NT2/D1 (cell line): ENCODE measurements around the gene NUDC.
A peak's percentile ranks its signal among the peaks of the same experiment; 100 is the strongest.

Experiments
- DNase-seq: peaks from one replicate; pipeline ENCODE4 v3.0.0-alpha.2; 2011; ENCODE audit warnings: low read depth, low spot score
- H3K27me3 ChIP-seq: 2 replicates; pipeline ENCODE4 v1.6.0; 2011; ENCODE audit warnings: mild to moderate bottlenecking; ENCODE audit not compliant: insufficient read length, insufficient read depth
- H3K36me3 ChIP-seq: 2 replicates; pipeline ENCODE4 v1.6.1; 2011; ENCODE audit warnings: mild to moderate bottlenecking, low read length, mixed read lengths; ENCODE audit not compliant: insufficient read depth, insufficient read length
- H3K4me1 ChIP-seq: 2 replicates; pipeline ENCODE4 v1.5.1; 2011; ENCODE audit not compliant: insufficient read depth, insufficient read length
- H3K4me3 ChIP-seq: 2 replicates; pipeline ENCODE4 v1.5.1; 2011; ENCODE audit warnings: low read depth; ENCODE audit not compliant: insufficient read length
- H3K9ac ChIP-seq: 2 replicates; pipeline ENCODE4 v1.6.0; 2011; ENCODE audit warnings: low read depth; ENCODE audit not compliant: insufficient read length
- H3K9me3 ChIP-seq: 2 replicates; pipeline ENCODE4 v1.5.1; 2011; ENCODE audit warnings: mild to moderate bottlenecking, low read length; ENCODE audit not compliant: insufficient read depth
- SUZ12 ChIP-seq: IDR thresholded peaks from 2 replicates; pipeline ENCODE4 v1.6.1; 2011; ENCODE audit not compliant: insufficient read length, insufficient read depth; ENCODE audit errors: extremely low read depth
- YY1 ChIP-seq: IDR thresholded peaks from 2 replicates; pipeline ENCODE4 v1.6.1; 2011; ENCODE audit not compliant: insufficient read length, insufficient read depth
- ZNF274 ChIP-seq: IDR thresholded peaks from 2 replicates; pipeline ENCODE4 v1.6.1; 2011; ENCODE audit warnings: mild to moderate bottlenecking, low read depth, low read length

NUDC gene

DNA sequence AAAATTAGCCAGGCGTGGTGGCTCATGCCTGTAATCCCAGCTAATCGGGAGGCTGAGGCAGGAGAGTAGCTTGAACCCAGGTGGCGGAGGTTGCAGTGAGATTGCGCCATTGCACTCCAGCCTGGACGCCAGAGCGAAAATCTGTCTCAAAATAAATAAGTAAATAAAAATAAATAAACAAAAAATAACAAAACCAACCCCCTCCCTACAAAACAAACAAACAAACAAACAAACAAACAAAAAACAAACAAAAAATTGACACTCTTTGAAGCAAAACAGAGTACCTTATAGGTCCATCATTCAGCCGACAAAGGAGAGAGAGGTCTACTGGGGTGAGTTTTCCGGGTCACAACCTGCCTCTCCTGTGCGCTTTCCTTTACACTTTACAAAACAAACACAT, 44.1 kb downstream of the NUDC start:
- TF ChIP-seq SUZ12 = no peak
- no peak for TF ChIP-seq ZNF274
- TF ChIP-seq YY1 = no peak
- no peak overlapping the region for H3K9ac ChIP-seq
- no peaks in the 10 kb centered on the region for H3K9me3 ChIP-seq
- peaks cover 3% of the 10 kb centered on the region for H3K4me1 ChIP-seq
- H3K27me3 ChIP-seq = peaks cover 21% of the 10 kb centered on the region
- no peak overlapping the region for H3K4me3 ChIP-seq
- H3K36me3 ChIP-seq = no peaks in the 10 kb centered on the region
- DNase-seq = no peak

- no peak overlapping the region for H3K9ac ChIP-seq
- no peak overlapping the region for H3K4me3 ChIP-seq
- H3K9me3 ChIP-seq = no peaks in the 10 kb centered on the region
- no peaks in the 10 kb centered on the region for H3K27me3 ChIP-seq
- peaks cover 15% of the 10 kb centered on the region for H3K4me1 ChIP-seq
- H3K36me3 ChIP-seq = no peaks in the 10 kb centered on the region
- no peak for TF ChIP-seq ZNF274
- TF ChIP-seq YY1 = no peak
- TF ChIP-seq SUZ12 = no peak
- DNase-seq = no peak
These were observed 49.3 kb downstream of the NUDC start for GRCh38 chr1:26970810-26971209.

DNA sequence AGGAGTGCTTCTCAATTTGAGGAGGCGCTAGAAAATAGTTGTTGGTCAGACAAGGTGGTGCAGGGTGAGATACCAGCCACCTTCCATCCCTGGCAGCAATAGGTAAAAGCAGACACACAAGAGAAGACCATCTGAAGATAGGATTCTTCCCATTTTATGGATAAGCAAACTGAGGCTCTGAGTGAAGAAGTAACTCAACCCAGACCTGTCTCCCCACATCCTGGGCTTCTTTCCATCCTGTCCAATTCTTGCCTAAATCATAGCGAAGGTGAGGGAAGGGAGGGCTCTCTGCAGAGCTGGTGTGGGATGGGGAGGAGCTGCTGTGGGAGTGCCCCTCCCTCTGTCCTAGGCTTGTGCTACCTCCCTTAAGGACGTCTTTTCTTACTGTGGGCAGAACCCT, 50.0 kb downstream of the NUDC start:
- Histone ChIP-seq H3K9me3 (no peaks in the 10 kb centered on the region), H3K9ac (no peak overlapping the region), H3K4me1 (peaks cover 15% of the 10 kb centered on the region), H3K4me3 (no peak overlapping the region), H3K27me3 (no peaks in the 10 kb centered on the region), H3K36me3 (no peaks in the 10 kb centered on the region)
- DNase-seq = no peak
- TF ChIP-seq SUZ12 (no peak), ZNF274 (no peak), YY1 (no peak)

DNA sequence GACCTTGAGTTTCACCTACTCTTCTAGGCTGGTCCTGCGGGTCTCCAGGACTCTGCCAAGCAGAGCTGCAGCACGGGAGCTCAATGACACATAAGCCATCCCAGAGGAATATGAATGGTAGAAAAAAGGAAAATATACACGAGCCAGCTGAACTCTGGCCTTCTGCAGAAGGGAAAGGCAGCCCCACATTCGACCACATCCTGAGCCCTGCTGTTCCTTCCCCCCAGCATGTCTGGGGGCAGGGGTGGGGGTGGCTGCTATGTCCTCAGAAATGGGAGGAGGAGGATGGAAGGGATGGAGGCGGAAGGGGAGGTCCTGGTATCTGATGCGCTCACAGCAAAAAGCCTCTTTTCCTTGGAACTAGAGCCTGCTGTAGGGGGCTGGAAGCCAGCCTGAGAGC, 50.8 kb downstream of the NUDC start:
- no peak overlapping the region for H3K4me3 ChIP-seq
- H3K36me3 ChIP-seq = no peaks in the 10 kb centered on the region
- DNase-seq = no peak
- no peaks in the 10 kb centered on the region for H3K27me3 ChIP-seq
- H3K4me1 ChIP-seq = peaks cover 15% of the 10 kb centered on the region
- H3K9me3 ChIP-seq = no peaks in the 10 kb centered on the region
- H3K9ac ChIP-seq = peak overlapping the region; percentile 12
- TF ChIP-seq YY1 (no peak), ZNF274 (no peak), SUZ12 (no peak)

DNA sequence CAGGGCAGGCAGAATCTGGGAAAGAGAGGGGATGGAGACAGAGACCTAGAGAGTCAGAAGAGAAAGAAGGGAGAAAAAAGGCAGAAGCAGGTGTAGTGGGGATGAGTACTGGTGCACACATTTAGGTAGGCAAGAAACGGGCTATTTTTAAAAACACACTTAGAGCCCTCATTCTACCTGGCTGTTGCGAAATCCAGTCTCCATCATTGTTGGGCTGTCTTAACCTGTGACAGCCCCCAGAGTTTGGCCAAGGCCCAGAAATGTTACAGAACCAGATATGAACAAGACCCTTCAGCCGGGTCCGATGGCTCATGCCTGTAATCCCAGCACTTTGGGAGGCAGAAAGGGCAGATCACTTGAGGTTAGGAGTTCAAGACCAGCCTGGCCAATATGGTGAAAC, 51.3 kb downstream of the NUDC start:
- Histone ChIP-seq H3K9ac (no peak overlapping the region), H3K9me3 (no peaks in the 10 kb centered on the region), H3K4me1 (peaks cover 15% of the 10 kb centered on the region), H3K27me3 (no peaks in the 10 kb centered on the region), H3K36me3 (no peaks in the 10 kb centered on the region), H3K4me3 (no peak overlapping the region)
- no peak for TF ChIP-seq YY1
- no peak for DNase-seq

DNA sequence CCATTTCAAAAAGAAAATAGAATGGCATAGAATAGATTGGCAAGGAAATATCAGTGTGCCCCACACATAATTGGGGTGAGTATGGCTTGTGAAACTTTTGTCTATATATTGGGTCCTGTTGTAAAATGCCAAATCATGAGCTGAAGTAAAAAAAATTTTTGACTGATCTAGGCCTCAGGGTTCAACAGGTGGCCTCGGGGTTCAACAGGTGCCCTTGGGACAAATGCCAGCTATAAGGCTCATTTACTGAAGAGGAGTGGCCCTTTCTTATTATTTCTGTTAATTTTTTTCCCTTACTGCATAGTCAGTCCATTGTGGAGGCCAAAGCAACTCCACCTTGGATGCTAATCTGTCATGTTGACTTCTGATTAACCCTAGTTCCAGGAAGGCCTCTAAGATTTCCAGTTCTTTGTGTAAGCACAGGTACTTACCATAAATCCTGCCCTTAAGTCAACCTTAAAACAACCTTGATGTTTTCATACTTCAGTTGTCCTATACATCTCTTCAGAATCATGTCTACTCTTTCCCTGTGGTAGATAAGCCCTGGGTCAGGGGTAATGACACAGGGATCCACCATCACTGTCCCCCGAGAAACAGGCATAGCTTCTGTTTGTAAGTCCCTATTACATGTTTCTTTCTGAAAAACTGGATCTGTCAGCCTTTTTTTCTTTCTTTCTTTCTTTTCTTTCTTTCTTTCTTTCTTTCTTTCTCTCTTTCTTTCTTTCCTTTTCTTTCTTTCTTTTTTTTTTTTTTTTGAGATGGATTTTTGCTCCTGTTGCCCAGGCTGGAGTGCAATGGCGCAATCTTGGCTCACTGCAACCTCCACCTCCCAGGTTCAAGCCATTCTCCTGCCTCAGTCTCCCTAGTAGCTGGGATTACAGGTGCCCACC, 55.3 kb downstream of the NUDC start:
- no peak overlapping the region for H3K4me3 ChIP-seq
- H3K36me3 ChIP-seq = no peaks in the 10 kb centered on the region
- no peaks in the 10 kb centered on the region for H3K9me3 ChIP-seq
- H3K27me3 ChIP-seq = no peaks in the 10 kb centered on the region
- H3K4me1 ChIP-seq = peaks cover 11% of the 10 kb centered on the region
- TF ChIP-seq ZNF274 = no peak
- TF ChIP-seq SUZ12 = no peak
- no peak for TF ChIP-seq YY1
- no peak overlapping the region for H3K9ac ChIP-seq
- DNase-seq = no peak

DNA sequence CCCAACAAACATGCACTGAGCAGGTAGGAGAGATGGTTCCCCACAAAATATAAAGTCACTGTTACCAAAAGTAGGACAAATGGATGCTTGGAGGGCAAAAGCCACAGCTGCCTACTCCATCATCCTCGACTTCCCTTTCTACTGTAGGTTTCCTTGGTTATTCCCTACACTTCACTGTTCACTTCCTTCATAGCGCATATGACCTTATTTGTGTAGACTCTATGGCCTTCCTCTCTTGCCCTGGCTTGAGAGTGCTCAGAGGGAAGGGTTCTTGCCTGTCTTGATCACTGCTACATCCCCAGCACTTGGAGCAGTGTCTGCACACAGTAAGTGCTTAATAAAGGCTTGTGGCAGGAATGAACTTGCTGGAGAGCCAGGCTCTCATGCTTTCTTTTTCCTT, 57.4 kb downstream of the NUDC start:
- Histone ChIP-seq H3K4me3 (no peak overlapping the region), H3K4me1 (no peaks in the 10 kb centered on the region), H3K36me3 (no peaks in the 10 kb centered on the region), H3K9ac (no peak overlapping the region), H3K27me3 (no peaks in the 10 kb centered on the region), H3K9me3 (no peaks in the 10 kb centered on the region)
- DNase-seq = no peak
- TF ChIP-seq YY1 (no peak), ZNF274 (no peak), SUZ12 (no peak)
